HCT116 (cell line): ENCODE results near the gene EIPR1. TPM values are rescaled to one million over a fixed set of nuclear protein-coding genes. Genes with fewer than 3 reads are reported as not detected.
"Not testable (repeated sequence)": the region's sequence is repeated elsewhere in the genome, so short reads cannot be mapped to it uniquely, and the experiment has no call there.

Experiments used
- ATAC-seq: fragments of 200-7000 bp; cut with Tn5 transposase; 2 replicates; pipeline ENCODE4 v1.9.1; 2020; ENCODE audit warnings: mild to moderate bottlenecking, moderate library complexity
- BruUV-seq: library from RNA; stranded (reverse); fragments of 400-500 nt; replicated peaks from 2 replicates; lab custom pipeline; 2021; lab: Mats Ljungman, UMichigan
- CTCF ChIA-PET: fragments of 300-600 bp; sonication (Branson Sonifier 250); formaldehyde crosslinking; loops from one replicate; lab custom pipeline; 2021; ENCODE audit warnings: antibody characterized with exemption; lab: Charles Lee
- POLR2A ChIA-PET: fragments of 300-600, 350-600 bp; sonication (Branson Sonifier 250); formaldehyde crosslinking; loops from one replicate; lab custom pipeline; 2021; ENCODE audit warnings: antibody characterized with exemption; lab: Charles Lee
- RAD21 ChIA-PET, 2 experiments: fragments of 300-600 bp; sonication (Branson Sonifier 250); formaldehyde crosslinking; loops; one replicate each; lab custom pipeline; 2023; ENCODE audit warnings: low total read pairs in 2 of 2; ENCODE audit not compliant: uncharacterized antibody in 2 of 2, unreplicated experiment in 2 of 2, low non-redundant PET in 1 of 2; lab: Charles Lee
- DNase-seq: peaks from one replicate; pipeline ENCODE4 v3.0.0-alpha.2; 2010; ENCODE audit warnings: low read depth, low spot score
- H2AFZ ChIP-seq: fragments of 200-600 bp; shearing (Covaris generic), sonication (generic); 2 replicates; pipeline ENCODE4 v1.6.1; 2017; ENCODE audit warnings: low read depth, mixed run types, mixed read lengths, antibody characterized with exemption, low read length; ENCODE audit not compliant: poor library complexity, severe bottlenecking
- H3K27ac ChIP-seq: 2 replicates; pipeline ENCODE4 v1.5.1; 2012; ENCODE audit warnings: low read depth, low read length
- H3K27me3 ChIP-seq: fragments of 200-600 bp; sonication (generic); 2 replicates; pipeline ENCODE4 v1.6.1; 2016; ENCODE audit warnings: mixed run types, low read length, mixed read lengths; ENCODE audit not compliant: insufficient read depth
- H3K36me3 ChIP-seq, 2 experiments: fragments of 200-500 bp in 1 of 2; fragments of 200-600 bp in 1 of 2; sonication (Bioruptor generic) in 1 of 2; sonication (generic) in 1 of 2; 2 replicates each; pipeline versions ENCODE4 v1.5.1 to v1.6.1; 2014 to 2016; ENCODE audit warnings: low read length in 2 of 2, inconsistent platforms in 1 of 2, mixed read lengths in 1 of 2, mixed run types in 1 of 2; ENCODE audit not compliant: insufficient read depth in 2 of 2, control insufficient read depth in 1 of 2
- H3K4me1 ChIP-seq, 2 experiments: fragments of 200-600 bp in 1 of 2; sonication (generic) in 1 of 2; 2 replicates each; pipeline versions ENCODE4 v1.5.1 to v1.6.1; 2012 to 2017; ENCODE audit warnings: low read length in 2 of 2, inconsistent platforms in 1 of 2, mild to moderate bottlenecking in 1 of 2, mixed read lengths in 1 of 2, mixed run types in 1 of 2, moderate library complexity in 1 of 2; ENCODE audit not compliant: insufficient read depth in 2 of 2, control insufficient read depth in 1 of 2
- H3K4me2 ChIP-seq: fragments of 200-600 bp; sonication (generic); 2 replicates; pipeline ENCODE4 v1.6.1; 2017; ENCODE audit warnings: mixed run types, low read length, mixed read lengths
- H3K4me3 ChIP-seq, 2 experiments: fragments of 200-600 bp in 1 of 2; sonication (generic) in 1 of 2; replicated peaks in 1 of 2; 2 replicates each; pipeline ENCODE4 v1.5.1; 2011 to 2016; ENCODE audit warnings: low read length in 2 of 2, control low read depth in 1 of 2, low read depth in 1 of 2, mild to moderate bottlenecking in 1 of 2, mixed read lengths in 1 of 2, mixed run types in 1 of 2
- H3K79me2 ChIP-seq: fragments of 200-600 bp; sonication (generic); 2 replicates; pipeline ENCODE4 v1.6.1; 2017; ENCODE audit warnings: mild to moderate bottlenecking, mixed run types, low read length, moderate library complexity, mixed read lengths; ENCODE audit not compliant: insufficient read depth
- H3K9ac ChIP-seq: fragments of 200-600 bp; sonication (generic); 2 replicates; pipeline ENCODE4 v1.6.1; 2016; ENCODE audit warnings: low read length, mixed read lengths
- H3K9me2 ChIP-seq: fragments of 200-600 bp; sonication (generic), shearing (Covaris generic); 2 replicates; pipeline ENCODE4 v1.6.1; 2017; ENCODE audit warnings: mixed run types, mild to moderate bottlenecking, moderate library complexity; ENCODE audit not compliant: insufficient read depth
- H3K9me3 ChIP-seq, 2 experiments: fragments of 200-500 bp in 1 of 2; fragments of 200-600 bp in 1 of 2; sonication (Bioruptor generic) in 1 of 2; sonication (generic) in 1 of 2; 2 replicates each; pipeline ENCODE4 v1.6.1; 2014 to 2017; ENCODE audit warnings: low read length in 2 of 2, mixed read lengths in 2 of 2, inconsistent platforms in 1 of 2, low read depth in 1 of 2, mild to moderate bottlenecking in 1 of 2, mixed run types in 1 of 2, moderate library complexity in 1 of 2; ENCODE audit not compliant: control insufficient read depth in 1 of 2, insufficient read depth in 1 of 2
- H4K20me1 ChIP-seq: fragments of 200-600 bp; sonication (generic), shearing (Covaris generic); 2 replicates; pipeline ENCODE4 v1.6.1; 2017; ENCODE audit warnings: mixed run types, mild to moderate bottlenecking, moderate library complexity; ENCODE audit not compliant: insufficient read depth
- CBX3 ChIP-seq: IDR thresholded peaks from 2 replicates; pipeline ENCODE4 v1.6.1; 2012; ENCODE audit warnings: low read depth
- RAD21 ChIP-seq: IDR thresholded peaks from 2 replicates; pipeline ENCODE4 v1.6.1; 2012; ENCODE audit warnings: low read depth, mild to moderate bottlenecking
- intact Hi-C: fragments of 100-400 bp; cut with micrococcal nuclease; formaldehyde crosslinking; loops from 2 replicates; pipeline ENCODE4 v1.10.0; 2022
- total RNA-seq: library from RNA; stranded (reverse); gene quantifications from one replicate; pipeline ENCODE4 v1.2.1, GENCODE V29; 2021; ENCODE audit not compliant: unreplicated experiment

EIPR1 gene
- total RNA-seq, 1 experiment from 2014 or later = 36.9 TPM

- ATAC-seq (no peak), DNase-seq (no peak)
- H3K4me2 ChIP-seq = no peak overlapping the region
- no peak overlapping the region for H3K9ac ChIP-seq
- H4K20me1 ChIP-seq = no peaks in the 10 kb centered on the region
- no peak overlapping the region for H3K4me3 ChIP-seq
- POLR2A ChIA-PET = no interaction called here
- RAD21 ChIA-PET = no interaction called here
- TF ChIP-seq RAD21 (no peak), CBX3 (no peak)
- TF ChIP-seq, all 23 proteins: peak for 0
- no TSS peak for BruUV-seq
- Histone ChIP-seq H3K27ac (no peak overlapping the region), H2AFZ (no peak overlapping the region), H3K4me1 (no peaks in the 10 kb centered on the region), H3K27me3 (no peaks in the 10 kb centered on the region), H3K79me2 (0 out of 2 replicates have a peak, but pooled peaks cover 4% of the 10 kb centered on the region), H3K9me2 (no peaks in the 10 kb centered on the region), H3K36me3 (peaks cover 0 to 2% of the 10 kb centered on the region in 2 experiments; a peak in 1 of 4 replicates), H3K9me3 (no peaks in the 10 kb centered on the region)
- CTCF ChIA-PET = no interaction called here
- intact Hi-C loops = loop anchor here (5.0 kb wide), 2 partner anchors 103 to 453 kb away; no protein-coding TSS in a partner anchor
Measured at GRCh38 chr2:3199627-3200345, 177.8 kb downstream of the EIPR1 start.

- intact Hi-C loops = loop anchor here (5.0 kb wide), 2 partner anchors 104 to 454 kb away; no protein-coding TSS in a partner anchor
- H3K27ac ChIP-seq, BruUV-seq, CTCF ChIA-PET, ATAC-seq, H3K9ac ChIP-seq, H3K4me1 ChIP-seq, H3K9me2 ChIP-seq, H3K4me3 ChIP-seq, H3K4me2 ChIP-seq, DNase-seq, H3K9me3 ChIP-seq, H3K79me2 ChIP-seq, H3K27me3 ChIP-seq, POLR2A ChIA-PET, H2AFZ ChIP-seq, RAD21 ChIA-PET, H4K20me1 ChIP-seq, H3K36me3 ChIP-seq: not testable (repeated sequence)
Measured at GRCh38 chr2:3198671-3199192, 178.9 kb downstream of the EIPR1 start.
